ENCODE measurements around the gene NAA15. TPM values are rescaled to one million over a fixed set of nuclear protein-coding genes. Genes with fewer than 3 reads are reported as not detected.
A peak's percentile ranks its signal among the peaks of the same experiment; 100 is the strongest.

The NAA15 gene
- total RNA-seq, 2 donors from 2014 or later, result 32.4 to 55.5 TPM

- TF ChIP-seq CTCF (IDR thresholded peaks at IDR 0.05), result peak; percentile 30
These were observed 151.7 kb downstream of the NAA15 start for GRCh38 chr4:139453041-139453370.

GRCh38 chr4:139453371-139454110 is 152.2 kb downstream of the NAA15 start:
- DNase-seq, result peak; percentile 98
- intact Hi-C loops (cut with DNase I), result loop anchor here (10.0 kb wide), 2 partner anchors 81 to 149 kb away; partner anchors contain the start of genes NAA15 and NDUFC1
- H3K9ac ChIP-seq (ENCODE audit: low read depth in 2 of 2, low read length in 2 of 2), result peak overlapping the region; percentile 91 to 99
- H3K27me3 ChIP-seq, result no peaks in the 10 kb centered on the region
- H3K4me3 ChIP-seq, result peak overlapping the region; percentile 83
- H3K4me1 ChIP-seq, result peaks cover 6% of the 10 kb centered on the region
- TF ChIP-seq CTCF (IDR thresholded peaks at IDR 0.05), result peak; percentile 10
- no peaks in the 10 kb centered on the region for H3K9me3 ChIP-seq
- peak overlapping the region; percentile 99 for H3K27ac ChIP-seq
- H3K36me3 ChIP-seq, result no peaks in the 10 kb centered on the region

More at GRCh38 chr4:139453041-139453370, 151.7 kb downstream of the NAA15 start:
- no peaks in the 10 kb centered on the region for H3K36me3 ChIP-seq
- no peaks in the 10 kb centered on the region for H3K9me3 ChIP-seq
- peak overlapping the region; percentile 83 for H3K4me3 ChIP-seq
- H3K4me1 ChIP-seq, result peaks cover 6% of the 10 kb centered on the region
- intact Hi-C loops (cut with DNase I), result loop anchor here (10.0 kb wide), 2 partner anchors 82 to 148 kb away; partner anchors contain the start of genes NAA15 and NDUFC1
- peak; percentile 69 for DNase-seq
- no peaks in the 10 kb centered on the region for H3K27me3 ChIP-seq
- peak overlapping the region; percentile 99 for H3K27ac ChIP-seq
- peak overlapping the region; percentile 91 to 99 for H3K9ac ChIP-seq (ENCODE audit: low read depth in 2 of 2, low read length in 2 of 2)

GRCh38 chr4:139454111-139455045 is 153.1 kb downstream of the NAA15 start, which contains the start of gene RAB33B:
TSS of gene RAB33B (plus strand) at chr4:139454121. CDS start at chr4:139454196, 75 bp downstream.
- H3K27me3 ChIP-seq, result no peaks in the 10 kb centered on the region
- H3K27ac ChIP-seq, result peak within 1 kb of the TSS; percentile 99
- peak within 1 kb of the TSS; percentile 91 to 99 for H3K9ac ChIP-seq (ENCODE audit: low read depth in 2 of 2, low read length in 2 of 2)
- peak within 1 kb of the TSS; percentile 83 for H3K4me3 ChIP-seq
- intact Hi-C loops (cut with DNase I), result loop anchor here (10.0 kb wide), 2 partner anchors 80 to 150 kb away; partner anchors contain the start of genes NAA15 and NDUFC1
- H3K36me3 ChIP-seq, result no peaks in the 10 kb centered on the region
- H3K4me1 ChIP-seq, result peaks cover 6% of the 10 kb centered on the region
- H3K9me3 ChIP-seq, result no peaks in the 10 kb centered on the region
- no peak for DNase-seq
- TF ChIP-seq CTCF (IDR thresholded peaks at IDR 0.05), result no peak

- DNase-seq, result peak; percentile 33
- H3K4me1 ChIP-seq, result peaks cover 6% of the 10 kb centered on the region
- no peak for TF ChIP-seq CTCF (IDR thresholded peaks at IDR 0.05)
- H3K27ac ChIP-seq, result peak overlapping the region; percentile 99
- H3K9me3 ChIP-seq, result no peaks in the 10 kb centered on the region
- peak overlapping the region in 1 of 2 donors; percentile 99 for H3K9ac ChIP-seq (ENCODE audit: low read depth in 2 of 2, low read length in 2 of 2)
- H3K36me3 ChIP-seq, result no peaks in the 10 kb centered on the region
- intact Hi-C loops (cut with DNase I), result loop anchor here (10.0 kb wide), 2 partner anchors 80 to 150 kb away; partner anchors contain the start of genes NAA15 and NDUFC1
- H3K4me3 ChIP-seq, result peak overlapping the region; percentile 83
- no peaks in the 10 kb centered on the region for H3K27me3 ChIP-seq
These were observed 153.8 kb downstream of the NAA15 start for GRCh38 chr4:139455126-139455538.

GRCh38 chr4:139457318-139457717 is 156.0 kb downstream of the NAA15 start:
- H3K36me3 ChIP-seq, result no peaks in the 10 kb centered on the region
- no peaks in the 10 kb centered on the region for H3K27me3 ChIP-seq
- peaks cover 2% of the 10 kb centered on the region for H3K4me1 ChIP-seq
- intact Hi-C loops (cut with DNase I), result loop anchor here (10.0 kb wide), 2 partner anchors 77 to 153 kb away; partner anchors contain the start of genes NAA15 and NDUFC1
- H3K9me3 ChIP-seq, result no peaks in the 10 kb centered on the region
- DNase-seq, result no peak
- TF ChIP-seq CTCF (IDR thresholded peaks at IDR 0.05), result no peak
- no peak overlapping the region for H3K27ac ChIP-seq
- H3K9ac ChIP-seq (ENCODE audit: low read depth in 2 of 2, low read length in 2 of 2), result no peak overlapping the region
- no peak overlapping the region for H3K4me3 ChIP-seq
